Choroid plexus epithelial cell (primary cell): ENCODE results near the gene WFS1.

ENCODE experiments used
- DNase-seq: peaks from one replicate; pipeline ENCODE4 v3.0.0-alpha.2; 2010; ENCODE audit warnings: low read depth
- H3K4me3 ChIP-seq: 2 replicates; pipeline ENCODE4 v1.5.1; 2011; ENCODE audit warnings: low read depth, mild to moderate bottlenecking, control low read depth, low read length, moderate library complexity
- TF ChIP-seq, protein P1 (sequence below): conservative IDR thresholded peaks from 2 replicates; pipeline ENCODE4 v1.5.1; 2011; ENCODE audit warnings: low read depth, mild to moderate bottlenecking, control low read depth, inconsistent platforms, low read length, moderate library complexity

Gene WFS1

DNA sequence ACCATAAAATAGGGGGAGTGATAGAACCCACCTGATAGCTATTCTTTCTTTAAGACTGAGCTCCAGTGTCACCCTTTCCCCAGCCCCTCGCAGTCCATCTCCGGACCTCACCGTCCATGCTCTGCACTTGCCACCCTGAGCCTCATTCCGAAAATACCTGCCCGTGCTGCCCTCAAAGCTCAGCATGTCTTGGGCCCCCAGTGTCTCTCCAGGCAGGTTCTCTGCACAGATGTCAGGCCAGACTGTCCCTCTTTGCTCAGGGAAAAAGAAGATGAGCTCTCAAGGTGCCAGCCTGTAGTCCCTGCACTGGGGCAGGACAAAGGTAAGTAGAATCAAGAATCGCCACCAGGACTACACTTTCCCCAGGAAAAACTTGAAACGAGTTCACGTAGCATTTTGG is 9.8 kb upstream of the WFS1 start:
- no peak for DNase-seq
- H3K4me3 ChIP-seq = no peak overlapping the region
- TF ChIP-seq, protein P1, sequence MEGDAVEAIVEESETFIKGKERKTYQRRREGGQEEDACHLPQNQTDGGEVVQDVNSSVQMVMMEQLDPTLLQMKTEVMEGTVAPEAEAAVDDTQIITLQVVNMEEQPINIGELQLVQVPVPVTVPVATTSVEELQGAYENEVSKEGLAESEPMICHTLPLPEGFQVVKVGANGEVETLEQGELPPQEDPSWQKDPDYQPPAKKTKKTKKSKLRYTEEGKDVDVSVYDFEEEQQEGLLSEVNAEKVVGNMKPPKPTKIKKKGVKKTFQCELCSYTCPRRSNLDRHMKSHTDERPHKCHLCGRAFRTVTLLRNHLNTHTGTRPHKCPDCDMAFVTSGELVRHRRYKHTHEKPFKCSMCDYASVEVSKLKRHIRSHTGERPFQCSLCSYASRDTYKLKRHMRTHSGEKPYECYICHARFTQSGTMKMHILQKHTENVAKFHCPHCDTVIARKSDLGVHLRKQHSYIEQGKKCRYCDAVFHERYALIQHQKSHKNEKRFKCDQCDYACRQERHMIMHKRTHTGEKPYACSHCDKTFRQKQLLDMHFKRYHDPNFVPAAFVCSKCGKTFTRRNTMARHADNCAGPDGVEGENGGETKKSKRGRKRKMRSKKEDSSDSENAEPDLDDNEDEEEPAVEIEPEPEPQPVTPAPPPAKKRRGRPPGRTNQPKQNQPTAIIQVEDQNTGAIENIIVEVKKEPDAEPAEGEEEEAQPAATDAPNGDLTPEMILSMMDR = no peak

DNA sequence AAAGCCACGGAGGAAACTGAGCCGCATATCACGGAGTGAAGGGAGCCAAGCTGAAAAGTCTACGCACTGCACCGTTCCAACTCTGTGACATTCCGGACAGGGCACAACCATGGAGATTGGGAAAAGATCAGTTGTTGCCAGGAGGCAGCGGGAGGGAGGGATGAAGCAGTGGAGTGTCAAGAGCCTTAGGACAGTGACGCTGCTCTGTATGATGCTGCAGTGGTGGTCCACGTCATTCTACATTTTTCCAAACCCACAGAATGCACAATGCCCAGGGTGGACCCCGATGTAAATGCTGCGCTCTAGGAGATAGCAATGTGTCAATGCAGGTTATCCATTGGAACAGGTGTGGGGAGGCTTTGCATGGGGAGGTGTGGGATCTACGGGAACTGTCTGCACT is 7.5 kb upstream of the WFS1 start:
- DNase-seq = no peak

DNA sequence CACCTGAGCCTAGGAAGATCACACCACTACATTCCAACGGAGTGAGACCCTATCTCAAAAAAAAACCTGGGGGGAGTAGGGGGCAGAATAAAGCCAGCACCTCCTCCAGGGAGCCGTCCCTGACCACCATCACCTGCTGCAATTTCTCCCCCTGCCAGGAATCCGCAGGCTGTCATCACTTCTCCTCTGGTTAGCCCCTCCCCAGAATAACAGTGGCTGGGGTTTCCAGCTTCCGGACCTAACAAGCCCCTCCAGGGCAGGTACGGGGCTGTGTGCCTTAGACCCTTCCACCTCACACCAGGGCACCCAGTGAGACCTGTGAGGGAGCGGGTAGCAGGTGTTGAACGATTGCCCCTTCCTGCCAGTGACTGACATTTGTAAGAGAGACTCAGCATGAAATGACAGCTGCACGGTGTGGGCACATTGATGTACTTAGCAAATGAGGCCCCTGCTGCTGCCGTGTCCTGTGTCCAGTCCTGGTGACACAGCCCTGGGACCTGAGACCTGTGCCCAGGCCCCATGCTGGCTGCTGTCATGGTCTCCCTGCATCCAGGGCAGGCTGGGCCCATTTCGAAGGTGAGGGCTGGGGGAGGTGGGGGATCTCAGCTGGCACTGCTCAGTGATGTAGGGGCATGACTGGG is 6.7 kb upstream of the WFS1 start:
- no peak for DNase-seq
- no peak overlapping the region for H3K4me3 ChIP-seq
- TF ChIP-seq, protein P1 = no peak

More for the DNA sequence above, 7.5 kb upstream of the WFS1 start:
- no peak overlapping the region for H3K4me3 ChIP-seq
- TF ChIP-seq, protein P1 = no peak

- no peak for DNase-seq
- TF ChIP-seq, protein P1 = no peak
- no peak overlapping the region for H3K4me3 ChIP-seq
Measured at GRCh38 chr4:6263526-6264224, 6.0 kb upstream of the WFS1 start.

DNA sequence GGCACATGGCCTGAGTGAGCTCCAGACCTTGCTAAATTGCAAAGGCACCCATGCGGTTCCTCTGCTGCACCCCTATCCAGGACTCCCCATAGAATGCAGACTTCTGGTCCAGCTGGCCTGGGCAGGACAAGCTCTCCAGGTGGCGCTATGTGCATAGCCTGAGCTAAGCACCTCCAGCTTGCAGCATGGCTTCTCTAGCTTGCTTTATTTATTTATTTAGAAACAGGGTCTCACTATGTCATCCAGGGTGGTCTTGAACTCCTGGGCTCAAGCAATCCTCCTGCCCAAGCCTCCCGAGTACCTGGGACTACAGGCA is 5.5 kb upstream of the WFS1 start:
- TF ChIP-seq, protein P1 = peak; percentile 95
- no peak overlapping the region for H3K4me3 ChIP-seq
- peak; percentile 86 for DNase-seq

DNA sequence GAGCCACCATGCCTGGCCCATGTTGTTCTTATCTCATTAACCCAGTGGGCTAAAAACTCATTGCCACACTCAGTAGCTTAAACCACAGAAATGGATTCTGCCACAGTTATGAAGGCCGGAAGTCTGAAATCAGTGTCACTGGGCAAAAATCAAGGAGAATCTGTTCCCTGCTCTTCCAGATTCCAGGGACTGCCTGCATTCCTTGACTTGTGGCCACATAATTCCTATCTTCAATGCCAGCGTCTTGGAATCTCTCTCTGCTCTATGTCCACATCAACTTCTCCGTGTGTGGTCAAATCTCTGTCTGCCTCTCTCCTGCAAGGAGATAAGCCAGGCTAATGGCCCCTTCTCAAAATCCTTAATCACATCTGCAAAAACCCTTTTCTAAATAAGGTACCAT is 4.1 kb upstream of the WFS1 start:
- TF ChIP-seq, protein P1 = no peak
- DNase-seq = no peak
- no peak overlapping the region for H3K4me3 ChIP-seq

- TF ChIP-seq, protein P1 = no peak
- no peak overlapping the region for H3K4me3 ChIP-seq
- peak; percentile 33 for DNase-seq
Measured at GRCh38 chr4:6267573-6267972, 2.1 kb upstream of the WFS1 start.
